HT1080 (cell line): Measurements from ENCODE around the gene MAMLD1. TPM values are rescaled to one million over a fixed set of nuclear protein-coding genes. Genes with fewer than 3 reads are reported as not detected.

ENCODE experiments used
- DNase-seq: peaks from one replicate; pipeline ENCODE4 v3.0.0-alpha.2; 2015; ENCODE audit warnings: low read depth
- total RNA-seq: library from RNA; depleted of rRNA; stranded (reverse); fragments of >200 nt; shearing (Covaris generic); gene quantifications from 2 replicates; pipeline ENCODE4 v1.2.3, GENCODE V29; 2014

The MAMLD1 gene
- total RNA-seq, 1 experiment from 2014 or later: 3.0 TPM

- no peak for DNase-seq
Observed at GRCh38 chrX:150529587-150529986, 166.5 kb downstream of the MAMLD1 start.

- no peak for DNase-seq
Observed at GRCh38 chrX:150530821-150531220, 167.7 kb downstream of the MAMLD1 start.

- DNase-seq: no peak
Observed at GRCh38 chrX:150531467-150531866, 168.3 kb downstream of the MAMLD1 start.

- DNase-seq: peak; percentile 29
Observed at GRCh38 chrX:150533863-150534262, 170.7 kb downstream of the MAMLD1 start.

- no peak for DNase-seq
Observed at GRCh38 chrX:150536455-150537116, 173.5 kb downstream of the MAMLD1 start.

GRCh38 chrX:150537851-150538250 lies 174.7 kb downstream of the MAMLD1 start:
- DNase-seq: no peak

GRCh38 chrX:150540965-150541364 lies 177.8 kb downstream of the MAMLD1 start:
- no peak for DNase-seq

- DNase-seq: no peak
Observed at GRCh38 chrX:150542846-150543229, 179.7 kb downstream of the MAMLD1 start.

GRCh38 chrX:150543230-150544155 lies 180.4 kb downstream of the MAMLD1 start:
- no peak for DNase-seq

GRCh38 chrX:150544222-150544787 lies 181.2 kb downstream of the MAMLD1 start:
- DNase-seq: peak; percentile 1

- no peak for DNase-seq
Observed at GRCh38 chrX:150544835-150545770, 182.0 kb downstream of the MAMLD1 start.

- DNase-seq: no peak
Observed at GRCh38 chrX:150546711-150547153, 183.6 kb downstream of the MAMLD1 start.

GRCh38 chrX:150547375-150548115 lies 184.4 kb downstream of the MAMLD1 start:
- no peak for DNase-seq

GRCh38 chrX:150548251-150548650 lies 185.1 kb downstream of the MAMLD1 start:
- DNase-seq: no peak

- DNase-seq: peak; percentile 48
Observed at GRCh38 chrX:150548684-150549083, 185.6 kb downstream of the MAMLD1 start.

GRCh38 chrX:150551963-150552362 lies 188.8 kb downstream of the MAMLD1 start:
- no peak for DNase-seq

GRCh38 chrX:150558424-150558823 lies 195.3 kb downstream of the MAMLD1 start:
- DNase-seq: no peak
